AG04449 (cell line): Measurements from ENCODE around the gene RAPGEF2.
"Not testable (repeated sequence)": the region's sequence is repeated elsewhere in the genome, so short reads cannot be mapped to it uniquely, and the experiment has no call there.

ENCODE experiments used
- CTCF ChIA-PET: fragments of 350-600 bp; formaldehyde crosslinking; extraction: SDS; loops from one replicate; lab custom pipeline; 2021; ENCODE audit warnings: antibody characterized with exemption; lab: Yijun Ruan, JAX
- POLR2A ChIA-PET: fragments of 400-600, 350-600 bp; formaldehyde crosslinking; extraction: SDS; loops from one replicate; lab custom pipeline; 2020; ENCODE audit warnings: antibody characterized with exemption, inconsistent platforms; lab: Yijun Ruan, JAX
- DNase-seq: peaks from one replicate; pipeline ENCODE4 v3.0.0-alpha.2; 2010; ENCODE audit warnings: low read depth, low spot score
- H3K4me3 ChIP-seq: 2 replicates; pipeline ENCODE4 v1.5.1; 2011; ENCODE audit warnings: low read depth, mild to moderate bottlenecking, control low read depth, low read length
- CTCF ChIP-seq: IDR thresholded peaks from one replicate; pipeline ENCODE4 v1.5.1; 2011; ENCODE audit warnings: mild to moderate bottlenecking, moderate library complexity, low read length, control low read depth, inconsistent platforms; ENCODE audit not compliant: insufficient read depth; ENCODE audit errors: missing control alignments

RAPGEF2 gene

GRCh38 chr4:159069922-159070321 lies 33.0 kb upstream of the RAPGEF2 start:
- no peak for TF ChIP-seq CTCF
- ChIA-PET POLR2A (no interaction called here), CTCF (no interaction called here)
- H3K4me3 ChIP-seq: no peak overlapping the region
- no peak for DNase-seq

DNA sequence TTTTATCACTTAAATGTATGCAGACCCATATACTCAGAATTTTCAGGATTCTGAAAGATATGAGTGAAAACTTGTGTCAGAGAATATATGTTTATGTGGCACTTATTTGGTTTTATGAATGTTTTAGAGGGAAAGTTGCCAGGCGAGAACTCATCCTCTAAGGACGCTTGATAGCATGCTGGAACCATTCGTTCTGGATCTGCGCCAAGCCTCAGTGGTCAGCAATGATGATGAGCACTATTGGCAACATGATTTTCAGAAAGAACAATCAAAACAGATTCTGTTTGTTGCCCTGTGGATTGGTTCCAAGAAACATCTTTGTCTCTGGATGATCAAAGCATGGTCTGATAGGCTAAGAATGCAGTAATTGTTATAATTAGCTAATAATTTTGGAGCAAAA lies 32.1 kb upstream of the RAPGEF2 start:
- ChIA-PET POLR2A (no interaction called here), CTCF (interaction anchor here (1.3 to 1.5 kb wide), 2 partner anchors 8 to 9 kb away, joined by 3 to 4 read pairs; no protein-coding TSS in a partner anchor)
- no peak overlapping the region for H3K4me3 ChIP-seq
- TF ChIP-seq CTCF: no peak
- no peak for DNase-seq

- no peak for TF ChIP-seq CTCF
- POLR2A ChIA-PET: interaction anchor here (0.7 kb wide), 1 partner anchor 157 kb away, joined by 3 read pairs; no protein-coding TSS in a partner anchor
- DNase-seq: no peak
Measured at GRCh38 chr4:159071178-159071968, 31.5 kb upstream of the RAPGEF2 start.

GRCh38 chr4:159071969-159072765 lies 30.7 kb upstream of the RAPGEF2 start:
- ChIA-PET POLR2A (interaction anchor here (0.7 kb wide), 1 partner anchor 158 kb away, joined by 3 read pairs; no protein-coding TSS in a partner anchor), CTCF (interaction anchor here (1.3 to 1.5 kb wide), 2 partner anchors 8 to 9 kb away, joined by 3 to 4 read pairs; no protein-coding TSS in a partner anchor)
- DNase-seq: no peak
- H3K4me3 ChIP-seq: no peak overlapping the region
- TF ChIP-seq CTCF: no peak

More at GRCh38 chr4:159071178-159071968, 31.5 kb upstream of the RAPGEF2 start:
- CTCF ChIA-PET: interaction anchor here (1.3 to 1.5 kb wide), 2 partner anchors 8 to 9 kb away, joined by 3 to 4 read pairs; no protein-coding TSS in a partner anchor
- no peak overlapping the region for H3K4me3 ChIP-seq

DNA sequence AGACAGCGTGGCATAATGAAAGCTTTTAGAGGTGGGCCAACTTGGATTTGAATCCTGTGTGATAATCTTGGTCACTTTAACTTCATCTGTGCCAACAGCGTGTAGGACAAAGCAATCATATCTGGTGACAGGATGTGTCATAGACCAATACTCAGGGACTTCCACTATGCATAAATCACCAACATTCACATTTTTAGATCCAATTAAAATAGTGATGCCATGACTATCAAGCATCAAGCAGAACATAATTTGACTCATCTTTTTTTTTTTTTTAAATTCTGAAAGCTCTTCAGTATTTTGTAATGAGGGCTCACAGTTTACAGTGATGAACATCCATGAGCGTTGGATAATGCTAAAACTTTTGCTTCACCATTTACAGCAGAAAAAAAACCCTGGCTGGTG lies 27.3 kb upstream of the RAPGEF2 start:
- DNase-seq: no peak
- POLR2A ChIA-PET: no interaction called here
- CTCF ChIA-PET: interaction anchor here (0.7 kb wide), 1 partner anchor 18 kb away, joined by 3 read pairs; no protein-coding TSS in a partner anchor
- H3K4me3 ChIP-seq: no peak overlapping the region
- TF ChIP-seq CTCF: no peak

DNA sequence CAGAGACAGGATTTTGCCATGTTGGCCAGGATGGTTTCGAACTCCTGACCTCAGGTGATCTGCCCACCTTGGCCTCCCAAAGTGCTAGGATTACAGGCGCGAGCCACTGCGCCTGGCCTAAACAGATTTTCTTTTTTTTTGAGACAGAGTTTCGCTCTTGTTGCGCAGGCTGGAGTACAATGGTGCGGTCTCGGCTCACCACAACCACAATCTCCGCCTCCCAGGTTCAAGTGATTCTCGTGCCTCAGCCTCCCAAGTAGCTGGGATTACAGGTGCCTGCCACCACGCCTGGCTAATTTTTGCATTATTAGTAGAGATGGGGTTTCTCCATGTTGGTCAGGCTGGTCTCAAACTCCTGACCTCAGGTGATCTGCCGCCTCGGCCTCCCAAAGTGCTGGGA lies 25.9 kb upstream of the RAPGEF2 start:
- CTCF ChIA-PET, POLR2A ChIA-PET, H3K4me3 ChIP-seq, DNase-seq: not testable (repeated sequence)
